Measurements from ENCODE around the gene RPAP3. TPM values are rescaled to one million over a fixed set of nuclear protein-coding genes. Genes with fewer than 3 reads are reported as not detected.

Gene RPAP3
- total RNA-seq, 1 experiment from 2014 or later = 22.5 TPM

- Mint-ChIP-seq H3K36me3 (ENCODE audit: insufficient read depth, unreplicated experiment) (peaks cover 3% of the 10 kb centered on the region), H3K4me3 (ENCODE audit: unreplicated experiment) (no peak overlapping the region), H3K9me3 (ENCODE audit: unreplicated experiment) (no peaks in the 10 kb centered on the region), H3K27ac (ENCODE audit: low read depth, unreplicated experiment) (no peak overlapping the region), H3K27me3 (ENCODE audit: insufficient read depth, unreplicated experiment) (no peaks in the 10 kb centered on the region), H3K4me1 (ENCODE audit: insufficient read depth, unreplicated experiment) (peaks cover 26% of the 10 kb centered on the region)
- no TSS peak for BruUV-seq (replicated peaks)
- intact Hi-C loops (cut with micrococcal nuclease) = no loop called here
- ChIA-PET CTCF (interaction anchor here (0.6 to 1.4 kb wide), 2 partner anchors 30 to 1375 kb away, joined by 3 read pairs; no protein-coding TSS in a partner anchor), POLR2A (no interaction called here)
- TF ChIP-seq, protein P1, sequence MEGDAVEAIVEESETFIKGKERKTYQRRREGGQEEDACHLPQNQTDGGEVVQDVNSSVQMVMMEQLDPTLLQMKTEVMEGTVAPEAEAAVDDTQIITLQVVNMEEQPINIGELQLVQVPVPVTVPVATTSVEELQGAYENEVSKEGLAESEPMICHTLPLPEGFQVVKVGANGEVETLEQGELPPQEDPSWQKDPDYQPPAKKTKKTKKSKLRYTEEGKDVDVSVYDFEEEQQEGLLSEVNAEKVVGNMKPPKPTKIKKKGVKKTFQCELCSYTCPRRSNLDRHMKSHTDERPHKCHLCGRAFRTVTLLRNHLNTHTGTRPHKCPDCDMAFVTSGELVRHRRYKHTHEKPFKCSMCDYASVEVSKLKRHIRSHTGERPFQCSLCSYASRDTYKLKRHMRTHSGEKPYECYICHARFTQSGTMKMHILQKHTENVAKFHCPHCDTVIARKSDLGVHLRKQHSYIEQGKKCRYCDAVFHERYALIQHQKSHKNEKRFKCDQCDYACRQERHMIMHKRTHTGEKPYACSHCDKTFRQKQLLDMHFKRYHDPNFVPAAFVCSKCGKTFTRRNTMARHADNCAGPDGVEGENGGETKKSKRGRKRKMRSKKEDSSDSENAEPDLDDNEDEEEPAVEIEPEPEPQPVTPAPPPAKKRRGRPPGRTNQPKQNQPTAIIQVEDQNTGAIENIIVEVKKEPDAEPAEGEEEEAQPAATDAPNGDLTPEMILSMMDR (IDR thresholded peaks at IDR 0.05; ENCODE audit: unreplicated experiment) = no peak
- no peak for DNase-seq (ENCODE audit: unreplicated experiment)
Measured at GRCh38 chr12:47711448-47711847, 5.6 kb upstream of the RPAP3 start.

- no TSS peak for BruUV-seq (replicated peaks)
- Mint-ChIP-seq H3K27me3 (ENCODE audit: insufficient read depth, unreplicated experiment) (no peaks in the 10 kb centered on the region), H3K4me1 (ENCODE audit: insufficient read depth, unreplicated experiment) (peaks cover 15% of the 10 kb centered on the region), H3K27ac (ENCODE audit: low read depth, unreplicated experiment) (no peak overlapping the region), H3K4me3 (ENCODE audit: unreplicated experiment) (no peak overlapping the region), H3K9me3 (ENCODE audit: unreplicated experiment) (no peaks in the 10 kb centered on the region), H3K36me3 (ENCODE audit: insufficient read depth, unreplicated experiment) (peaks cover 6% of the 10 kb centered on the region)
- intact Hi-C loops (cut with micrococcal nuclease) = no loop called here
- POLR2A ChIA-PET = interaction anchor here (0.5 to 1.0 kb wide), 4 partner anchors 8 to 1388 kb away, joined by 3 to 4 read pairs (median 3); no protein-coding TSS in a partner anchor
- TF ChIP-seq, protein P1 (IDR thresholded peaks at IDR 0.05; ENCODE audit: unreplicated experiment) = no peak
- no peak for DNase-seq (ENCODE audit: unreplicated experiment)
- CTCF ChIA-PET = interaction anchor here (0.7 to 1.2 kb wide), 4 partner anchors 13 to 1031 kb away, joined by 3 to 4 read pairs (median 3); no protein-coding TSS in a partner anchor
Measured at GRCh38 chr12:47710278-47710677, 4.4 kb upstream of the RPAP3 start.

DNA sequence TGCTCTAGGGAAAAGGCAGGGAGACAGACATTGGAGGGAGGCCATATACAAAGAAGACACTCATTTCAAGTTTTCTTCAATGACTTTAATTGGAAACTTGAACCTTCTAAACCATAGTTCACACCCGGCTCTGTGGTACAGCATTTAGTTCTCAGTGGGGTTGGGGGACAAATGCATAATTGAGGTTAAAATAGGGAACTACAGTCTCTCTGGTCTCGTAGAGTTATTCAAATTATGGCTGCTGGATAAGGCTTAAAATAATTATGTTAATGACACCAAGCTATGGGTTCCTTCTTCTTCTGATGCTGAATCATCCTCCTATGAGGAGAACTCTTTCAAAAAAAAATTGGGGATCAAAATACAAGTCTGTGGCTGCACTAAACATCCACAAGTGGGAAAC lies 3.8 kb upstream of the RPAP3 start:
- peaks cover 6% of the 10 kb centered on the region for H3K36me3 Mint-ChIP-seq (ENCODE audit: insufficient read depth, unreplicated experiment)
- no peak overlapping the region for H3K4me3 Mint-ChIP-seq (ENCODE audit: unreplicated experiment)
- H3K27ac Mint-ChIP-seq (ENCODE audit: low read depth, unreplicated experiment) = no peak overlapping the region
- TF ChIP-seq, protein P1 (IDR thresholded peaks at IDR 0.05; ENCODE audit: unreplicated experiment) = no peak
- intact Hi-C loops (cut with micrococcal nuclease) = no loop called here
- H3K27me3 Mint-ChIP-seq (ENCODE audit: insufficient read depth, unreplicated experiment) = no peaks in the 10 kb centered on the region
- BruUV-seq (replicated peaks) = no TSS peak
- POLR2A ChIA-PET = interaction anchor here (0.7 to 1.0 kb wide), 2 partner anchors 34 to 1388 kb away, joined by 3 read pairs; no protein-coding TSS in a partner anchor
- DNase-seq (ENCODE audit: unreplicated experiment) = no peak
- no peaks in the 10 kb centered on the region for H3K9me3 Mint-ChIP-seq (ENCODE audit: unreplicated experiment)
- H3K4me1 Mint-ChIP-seq (ENCODE audit: insufficient read depth, unreplicated experiment) = peaks cover 17% of the 10 kb centered on the region
- CTCF ChIA-PET = interaction anchor here (0.6 to 1.2 kb wide), 3 partner anchors 14 to 219 kb away, joined by 3 to 4 read pairs (median 3); no protein-coding TSS in a partner anchor

GRCh38 chr12:47709237-47709636 lies 3.4 kb upstream of the RPAP3 start:
- Mint-ChIP-seq H3K4me1 (ENCODE audit: insufficient read depth, unreplicated experiment) (peaks cover 19% of the 10 kb centered on the region), H3K27me3 (ENCODE audit: insufficient read depth, unreplicated experiment) (no peaks in the 10 kb centered on the region), H3K9me3 (ENCODE audit: unreplicated experiment) (no peaks in the 10 kb centered on the region), H3K27ac (ENCODE audit: low read depth, unreplicated experiment) (no peak overlapping the region), H3K36me3 (ENCODE audit: insufficient read depth, unreplicated experiment) (peaks cover 6% of the 10 kb centered on the region), H3K4me3 (ENCODE audit: unreplicated experiment) (no peak overlapping the region)
- CTCF ChIA-PET = interaction anchor here (0.6 to 1.0 kb wide), 2 partner anchors 69 to 218 kb away, joined by 3 read pairs; no protein-coding TSS in a partner anchor
- intact Hi-C loops (cut with micrococcal nuclease) = no loop called here
- no TSS peak for BruUV-seq (replicated peaks)
- DNase-seq (ENCODE audit: unreplicated experiment) = no peak
- POLR2A ChIA-PET = interaction anchor here (1.0 kb wide), 1 partner anchor 35 kb away, joined by 3 read pairs; no protein-coding TSS in a partner anchor
- TF ChIP-seq, protein P1 (IDR thresholded peaks at IDR 0.05; ENCODE audit: unreplicated experiment) = no peak
